HUES6 (cell line): Measurements from ENCODE around the gene CSTF2.

Experiments used
- H3K27ac ChIP-seq: 2 replicates; pipeline ENCODE4 v1.7.0; 2013; ENCODE audit warnings: low read depth, mild to moderate bottlenecking, low read length, inconsistent platforms
- H3K27me3 ChIP-seq: 2 replicates; pipeline ENCODE4 v1.6.1; 2013; ENCODE audit warnings: low read length; ENCODE audit not compliant: control insufficient read depth, insufficient read depth
- H3K36me3 ChIP-seq: 2 replicates; pipeline ENCODE4 v1.6.1; 2013; ENCODE audit warnings: low read length; ENCODE audit not compliant: control insufficient read depth, insufficient read depth
- H3K4me1 ChIP-seq: 2 replicates; pipeline ENCODE4 v1.6.1; 2013; ENCODE audit warnings: low read length; ENCODE audit not compliant: control insufficient read depth, insufficient read depth
- H3K4me3 ChIP-seq: 2 replicates; pipeline ENCODE4 v1.5.1; 2013; ENCODE audit warnings: low read depth, low read length
- H3K9ac ChIP-seq: one replicate; pipeline ENCODE4 v1.6.1; 2013; ENCODE audit warnings: mild to moderate bottlenecking, low read length
- H3K9me3 ChIP-seq: 2 replicates; pipeline ENCODE4 v1.6.1; 2013; ENCODE audit warnings: low read depth, low read length; ENCODE audit not compliant: control insufficient read depth, insufficient read depth

Gene CSTF2

GRCh38 chrX:100871594-100872560 lies 51.7 kb downstream of the CSTF2 start:
- H3K27me3 ChIP-seq = no peaks in the 10 kb centered on the region; the same call in 1 of the 2 replicates
- no peak overlapping the region for H3K9ac ChIP-seq
- H3K4me3 ChIP-seq = no peak overlapping the region
- no peak overlapping the region for H3K27ac ChIP-seq
- no peaks in the 10 kb centered on the region for H3K9me3 ChIP-seq
- no peaks in the 10 kb centered on the region for H3K36me3 ChIP-seq
- H3K4me1 ChIP-seq = no peaks in the 10 kb centered on the region

- Histone ChIP-seq H3K27me3 (no peaks in the 10 kb centered on the region; the same call in 1 of the 2 replicates), H3K9me3 (no peaks in the 10 kb centered on the region), H3K4me1 (no peaks in the 10 kb centered on the region), H3K27ac (no peak within 1 kb of the TSS), H3K4me3 (no peak within 1 kb of the TSS), H3K36me3 (no peaks in the 10 kb centered on the region), H3K9ac (no peak within 1 kb of the TSS)
Observed at GRCh38 chrX:100874325-100874724, 54.1 kb downstream of the CSTF2 start, which contains the start of gene NOX1. NOX1 (minus strand) TSS chrX:100874359; CDS start chrX:100874139, 220 bp downstream.

DNA sequence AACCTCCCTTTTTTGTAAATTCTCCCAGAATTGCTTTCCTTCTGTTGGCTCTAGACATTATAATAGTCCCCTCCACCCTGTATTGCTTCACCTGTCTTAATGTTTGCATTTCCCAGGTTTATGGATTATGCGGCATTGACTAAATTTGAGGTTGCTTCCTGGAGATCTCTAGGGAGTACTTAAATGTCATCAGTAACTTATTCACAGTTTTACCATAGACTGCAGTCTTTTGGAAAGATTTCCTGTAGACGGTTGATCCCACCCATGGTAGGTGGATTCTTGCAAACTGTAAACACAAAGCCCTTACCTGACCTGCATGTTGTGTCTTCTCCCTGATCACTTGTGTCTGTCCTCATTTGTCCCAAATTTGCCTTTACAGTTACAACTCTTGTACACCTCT lies 60.2 kb downstream of the CSTF2 start:
- no peak overlapping the region for H3K9ac ChIP-seq
- H3K36me3 ChIP-seq = no peaks in the 10 kb centered on the region
- H3K27me3 ChIP-seq = no peaks in the 10 kb centered on the region
- no peak overlapping the region for H3K27ac ChIP-seq
- peaks cover 13% of the 10 kb centered on the region; the same call in 1 of the 2 replicates for H3K4me1 ChIP-seq
- H3K4me3 ChIP-seq = no peak overlapping the region
- H3K9me3 ChIP-seq = no peaks in the 10 kb centered on the region

GRCh38 chrX:100883654-100884053 lies 63.5 kb downstream of the CSTF2 start:
- H3K4me3 ChIP-seq = no peak overlapping the region
- H3K4me1 ChIP-seq = peaks cover 13% of the 10 kb centered on the region; the same call in 1 of the 2 replicates
- no peak overlapping the region for H3K9ac ChIP-seq
- no peak overlapping the region for H3K27ac ChIP-seq
- H3K36me3 ChIP-seq = no peaks in the 10 kb centered on the region
- H3K27me3 ChIP-seq = no peaks in the 10 kb centered on the region; the same call in 1 of the 2 replicates
- H3K9me3 ChIP-seq = no peaks in the 10 kb centered on the region
